GM10248 (cell line): ENCODE results near the gene TUBD1.
"Not testable (repeated sequence)": the region's sequence is repeated elsewhere in the genome, so short reads cannot be mapped to it uniquely, and the experiment has no call there.

Experiments used
- CTCF ChIA-PET: fragments of 300-600 bp; sonication (Branson Sonifier 250); formaldehyde crosslinking; extraction: SDS; loops from one replicate; lab custom pipeline; 2021; ENCODE audit warnings: antibody characterized with exemption; lab: Yijun Ruan, JAX
- POLR2A ChIA-PET: fragments of 350-650 bp; sonication (Branson Sonifier 250); formaldehyde crosslinking; extraction: SDS; loops from one replicate; lab custom pipeline; 2020; ENCODE audit warnings: antibody characterized with exemption; lab: Yijun Ruan, JAX
- DNase-seq: peaks from one replicate; pipeline ENCODE4 v3.0.0; 2012; ENCODE audit errors: extremely low spot score
- CTCF ChIP-seq: IDR thresholded peaks from 2 replicates; pipeline ENCODE4 v1.5.1; 2012; ENCODE audit warnings: mild to moderate bottlenecking, low read depth; ENCODE audit errors: extremely low read depth, missing control alignments, control extremely low read depth

The TUBD1 gene

GRCh38 chr17:59859444-59860025, 33.2 kb downstream of the TUBD1 start:
- ChIA-PET CTCF (interaction anchor here (0.6 to 2.5 kb wide), 19 partner anchors 10 to 530 kb away, joined by 3 to 12 read pairs (median 4); partner anchors contain the start of genes PTRH2, RPS6KB1, TUBD1 and VMP1), POLR2A (no interaction called here)
- peak; percentile 24 for DNase-seq
- peak; percentile 51 for TF ChIP-seq CTCF

GRCh38 chr17:59858932-59859331, 33.8 kb downstream of the TUBD1 start:
- ChIA-PET CTCF (interaction anchor here (0.6 to 2.5 kb wide), 20 partner anchors 11 to 529 kb away, joined by 3 to 12 read pairs (median 4); partner anchors contain the start of genes PTRH2, RPS6KB1, TUBD1 and VMP1), POLR2A (no interaction called here)
- TF ChIP-seq CTCF: no peak
- no peak for DNase-seq

- POLR2A ChIA-PET: no interaction called here
Measured at GRCh38 chr17:59858167-59858816, 34.5 kb downstream of the TUBD1 start.

GRCh38 chr17:59856859-59857794, 35.6 kb downstream of the TUBD1 start:
- ChIA-PET POLR2A (interaction anchor here (1.1 kb wide), 1 partner anchor 18 kb away, joined by 3 read pairs; no protein-coding TSS in a partner anchor), CTCF (interaction anchor here (1.0 to 2.5 kb wide), 5 partner anchors 16 to 183 kb away, joined by 3 to 12 read pairs (median 3); no protein-coding TSS in a partner anchor)
- no peak for TF ChIP-seq CTCF
- DNase-seq: no peak

More at GRCh38 chr17:59858167-59858816, 34.5 kb downstream of the TUBD1 start:
- DNase-seq: no peak
- CTCF ChIA-PET: interaction anchor here (0.6 to 2.5 kb wide), 12 partner anchors 17 to 529 kb away, joined by 3 to 12 read pairs (median 4); partner anchors contain the start of genes RPS6KB1 and TUBD1
- no peak for TF ChIP-seq CTCF

GRCh38 chr17:59853919-59854729, 38.6 kb downstream of the TUBD1 start:
- CTCF ChIA-PET: interaction anchor here (0.7 to 1.6 kb wide), 6 partner anchors 10 to 219 kb away, joined by 3 to 5 read pairs (median 4); no protein-coding TSS in a partner anchor

GRCh38 chr17:59853168-59853918, 39.4 kb downstream of the TUBD1 start:
- TF ChIP-seq CTCF: peak; percentile 34
- ChIA-PET CTCF (interaction anchor here (0.7 to 1.6 kb wide), 7 partner anchors 11 to 220 kb away, joined by 3 to 5 read pairs (median 3); no protein-coding TSS in a partner anchor), POLR2A (interaction anchor here (0.6 to 0.7 kb wide), 3 partner anchors 10 to 16 kb away, joined by 3 to 7 read pairs (median 4); no protein-coding TSS in a partner anchor)
- DNase-seq: peak; percentile 47

More at GRCh38 chr17:59853919-59854729, 38.6 kb downstream of the TUBD1 start:
- POLR2A ChIA-PET: interaction anchor here (0.6 to 0.7 kb wide), 2 partner anchors 10 to 16 kb away, joined by 4 to 7 read pairs; no protein-coding TSS in a partner anchor
- not testable (repeated sequence) for DNase-seq

GRCh38 chr17:59852847-59853167, 39.9 kb downstream of the TUBD1 start:
- CTCF ChIA-PET: interaction anchor here (0.8 to 1.6 kb wide), 5 partner anchors 11 to 151 kb away, joined by 3 to 5 read pairs (median 4); no protein-coding TSS in a partner anchor
- DNase-seq: not testable (repeated sequence)
- POLR2A ChIA-PET: interaction anchor here (0.6 kb wide), 1 partner anchor 9 kb away, joined by 3 read pairs; no protein-coding TSS in a partner anchor
